CD14-positive monocyte (primary cell): ENCODE data around the gene ABCB6. TPM values are rescaled to one million over a fixed set of nuclear protein-coding genes. Genes with fewer than 3 reads are reported as not detected.

Source experiments
- DNase-seq, 3 donors: peaks; one replicate each; pipeline ENCODE4 v3.0.0-alpha.2; 2011 to 2022
- H2AFZ ChIP-seq: 2 replicates; pipeline ENCODE4 v1.6.0; 2012; ENCODE audit warnings: mild to moderate bottlenecking, low read depth, low read length, inconsistent platforms; ENCODE audit not compliant: insufficient read depth, poor library complexity, severe bottlenecking
- H3K27ac ChIP-seq, 2 donors: 1 replicate in 1 of 2; 2 replicates in 1 of 2; pipeline ENCODE4 v1.5.1; 2012 to 2013; ENCODE audit warnings: low read length in 2 of 2, control low read depth in 1 of 2, inconsistent platforms in 1 of 2, low read depth in 1 of 2, mild to moderate bottlenecking in 1 of 2
- H3K27me3 ChIP-seq, 2 donors: one replicate each; pipeline versions ENCODE4 v1.6.0 to v1.6.1; 2011 to 2013; ENCODE audit warnings: low read length in 2 of 2; ENCODE audit not compliant: control insufficient read depth in 2 of 2, insufficient read depth in 2 of 2
- H3K36me3 ChIP-seq, 2 donors: replicated peaks in 1 of 2; 1 replicate in 1 of 2; 2 replicates in 1 of 2; pipeline versions ENCODE4 v1.5.1 to v1.6.1; 2012 to 2013; ENCODE audit warnings: low read length in 2 of 2, control low read depth in 1 of 2, inconsistent platforms in 1 of 2, mild to moderate bottlenecking in 1 of 2; ENCODE audit not compliant: insufficient read depth in 2 of 2, control insufficient read depth in 1 of 2
- H3K4me1 ChIP-seq, 2 donors: 1 replicate in 1 of 2; 2 replicates in 1 of 2; pipeline versions ENCODE4 v1.5.1 to v1.6.1; 2012 to 2013; ENCODE audit warnings: low read length in 2 of 2, control low read depth in 1 of 2, inconsistent platforms in 1 of 2, mild to moderate bottlenecking in 1 of 2, moderate library complexity in 1 of 2; ENCODE audit not compliant: insufficient read depth in 2 of 2, control insufficient read depth in 1 of 2
- H3K4me2 ChIP-seq: replicated peaks from 2 replicates; pipeline ENCODE3; 2012; ENCODE audit warnings: low read length, moderate library complexity, mild to moderate bottlenecking; ENCODE audit not compliant: poor library complexity, severe bottlenecking; ENCODE audit errors: extremely low read depth
- H3K4me3 ChIP-seq, 3 experiments: fragments of 200-600 bp in 1 of 3; sonication (generic) in 1 of 3; replicated peaks in 1 of 3; 1 replicate in 2 of 3; 2 replicates in 1 of 3; pipeline ENCODE4 v1.5.1; 2011 to 2013; ENCODE audit warnings: low read length in 3 of 3, mild to moderate bottlenecking in 3 of 3, control low read depth in 2 of 3, low read depth in 2 of 3, inconsistent platforms in 1 of 3, moderate library complexity in 1 of 3
- H3K79me2 ChIP-seq: 2 replicates; pipeline ENCODE4 v1.6.0; 2012; ENCODE audit warnings: mild to moderate bottlenecking, control low read depth, inconsistent platforms, low read length, moderate library complexity; ENCODE audit not compliant: insufficient read depth
- H3K9ac ChIP-seq: 2 replicates; pipeline ENCODE4 v1.6.0; 2017; ENCODE audit warnings: low read length, mild to moderate bottlenecking; ENCODE audit not compliant: insufficient read depth, poor library complexity, severe bottlenecking
- H3K9me3 ChIP-seq, 2 donors: replicated peaks in 1 of 2; 1 replicate in 1 of 2; 2 replicates in 1 of 2; pipeline versions ENCODE4 v1.5.1 to v1.6.1; 2012 to 2013; ENCODE audit warnings: low read length in 2 of 2, control low read depth in 1 of 2; ENCODE audit not compliant: control insufficient read depth in 1 of 2, insufficient read depth in 1 of 2
- H4K20me1 ChIP-seq: 2 replicates; pipeline ENCODE4 v1.6.0; 2012; ENCODE audit warnings: mild to moderate bottlenecking, low read length, control low read depth, moderate library complexity; ENCODE audit not compliant: insufficient read depth
- H3K27ac Mint-ChIP-seq, 7 donors: one replicate each; pipeline ENCODE4 v1.8.0; 2020; ENCODE audit warnings: mild to moderate bottlenecking in 7 of 7, mixed read lengths in 7 of 7, moderate library complexity in 6 of 7, inconsistent platforms in 2 of 7
- H3K27me3 Mint-ChIP-seq, 3 donors: one replicate each; pipeline ENCODE4 v1.8.0; 2021 to 2022; ENCODE audit warnings: low read depth in 3 of 3, mild to moderate bottlenecking in 3 of 3, mixed read lengths in 3 of 3, moderate library complexity in 3 of 3, inconsistent platforms in 1 of 3
- H3K36me3 Mint-ChIP-seq, 2 donors: one replicate each; pipeline ENCODE4 v1.8.0; 2020; ENCODE audit warnings: mixed read lengths in 2 of 2, inconsistent platforms in 1 of 2, mild to moderate bottlenecking in 1 of 2
- H3K4me1 Mint-ChIP-seq: one replicate; pipeline ENCODE4 v1.8.0; 2020; ENCODE audit warnings: mild to moderate bottlenecking, mixed read lengths
- H3K4me3 Mint-ChIP-seq, 2 donors: one replicate each; pipeline ENCODE4 v1.8.0; 2020; ENCODE audit warnings: mild to moderate bottlenecking in 2 of 2, mixed read lengths in 2 of 2, moderate library complexity in 1 of 2
- H3K9me3 Mint-ChIP-seq, 7 donors: one replicate each; pipeline ENCODE4 v1.8.0; 2020 to 2022; ENCODE audit warnings: mixed read lengths in 7 of 7, mild to moderate bottlenecking in 6 of 7, moderate library complexity in 6 of 7, inconsistent platforms in 2 of 7
- CTCF ChIP-seq: fragments of 200-600 bp; IDR thresholded peaks from one replicate; pipeline ENCODE4 v1.8.0; 2022; ENCODE audit warnings: antibody characterized with exemption, mild to moderate bottlenecking
- WGBS: methylation state at CpG from one replicate; pipeline ENCODE4 v1.1.5; 2013; ENCODE audit warnings: missing lambda C conversion rate; ENCODE audit not compliant: insufficient coverage; 5-methylcytosine and 5-hydroxymethylcytosine counted together
- intact Hi-C, 2 donors: fragments of 100-400 bp; cut with micrococcal nuclease; formaldehyde crosslinking; loops; one replicate each; pipeline versions ENCODE4 v1.15.0 to v1.15.1; 2023
- polyA minus RNA-seq: library from RNA; depleted of rRNA, polyadenylated mRNA; stranded (reverse); fragments of >200 nt; gene quantifications from 2 replicates; pipeline ENCODE4 v1.2.3, GENCODE V29; 2012
- polyA plus RNA-seq, 3 donors: library from polyadenylated mRNA; depleted of rRNA in 1 of 3; unstranded in 2 of 3; stranded (reverse) in 1 of 3; fragments of 300-500 nt in 2 of 3; fragments of >200 nt in 1 of 3; fragmentation: Illumina TruSeq in 2 of 3; gene quantifications; 1 replicate in 2 of 3; 2 replicates in 1 of 3; pipeline ENCODE4 v1.2.3, GENCODE V29; 2012 to 2021
- total RNA-seq, 12 experiments: library from RNA in 1 of 12; stranded (reverse) in 1 of 12; fragments of 120-200 nt in 1 of 12; gene quantifications; one replicate each; pipeline ENCODE4 v1.2.4 and lab custom pipeline; 2013 to 2026; ENCODE audit warnings: mixed read lengths in 6 of 12, inconsistent platforms in 1 of 12

ABCB6 gene
- total RNA-seq (2013) = 1.7 TPM
- 1 to 10 TPM in 1 of 3 donors, under 1 TPM in 2; 0.28 to 4.8 (median 0.58) TPM for polyA plus RNA-seq
- polyA minus RNA-seq = 1.1 TPM in 2 replicates
- total RNA-seq (lab: John Stamatoyannopoulos, UW) = 0 to 1.1 (median 0.27) reads per million in 11 experiments

GRCh38 chr2:219218732-219219701, at the start of gene ABCB6:
Gene ABCB6, minus strand, starts transcription at chr2:219218958. Its CDS starts 285 bp downstream, at chr2:219218673.
- Histone ChIP-seq H3K9ac (peak within 1 kb of the TSS; percentile 46), H4K20me1 (peaks cover 56% of the 10 kb centered on the region), H3K9me3 (peaks cover 0 to 5% of the 10 kb centered on the region in 2 donors), H3K4me2 (peak within 1 kb of the TSS; percentile 98), H3K4me3 (peak within 1 kb of the TSS; percentile 38 to 79 (median 46)), H3K27ac (peak within 1 kb of the TSS in 1 of 2 donors; percentile 36), H3K79me2 (no peaks in the 10 kb centered on the region), H3K36me3 (peaks cover 42 to 47% of the 10 kb centered on the region in 2 donors), H2AFZ (peak within 1 kb of the TSS; percentile 66), H3K27me3 (peaks cover 0 to 53% of the 10 kb centered on the region in 2 donors), H3K4me1 (peaks cover 32 to 37% of the 10 kb centered on the region in 2 donors)
- WGBS = 6% methylated on average over 52 of the region's 71 CpGs
- Mint-ChIP-seq H3K4me3 (peak within 1 kb of the TSS; percentile 70 to 86), H3K9me3 (peaks cover 0 to 19% (median 9%) of the 10 kb centered on the region in 7 donors), H3K36me3 (peaks cover 57 to 64% of the 10 kb centered on the region in 2 donors), H3K4me1 (peaks cover 33% of the 10 kb centered on the region), H3K27me3 (peaks cover 49 to 62% (median 50%) of the 10 kb centered on the region in 3 donors), H3K27ac (peak within 1 kb of the TSS; percentile 37 to 87 (median 80))
- TF ChIP-seq CTCF = no peak
- intact Hi-C loops = loop anchor here (5.0 kb wide), 2 partner anchors 33 to 42 kb away; partner anchors contain the start of genes TUBA4A (in 2 of the 2), TUBA4B (in 2 of the 2), CNPPD1 (in 1 of the 2) and RETREG2 (in 1 of the 2)
- peak; percentile 76 to 84 (median 78) for DNase-seq

- Mint-ChIP-seq H3K27ac (no peak overlapping the region), H3K9me3 (no peaks in the 10 kb centered on the region)
- WGBS = no CpG with 5 or more reads among the region's 2 CpGs
Observed at GRCh38 chr2:219268294-219268693, 49.5 kb upstream of the ABCB6 start.

More at GRCh38 chr2:219268294-219268693, 49.5 kb upstream of the ABCB6 start:
- intact Hi-C loops = no loop called here
- Histone ChIP-seq H3K9me3 (no peaks in the 10 kb centered on the region), H3K4me3 (no peak overlapping the region), H3K4me2 (no peak overlapping the region), H3K27ac (no peak overlapping the region), H3K27me3 (no peaks in the 10 kb centered on the region), H3K79me2 (no peaks in the 10 kb centered on the region), H3K9ac (no peak overlapping the region), H3K4me1 (no peaks in the 10 kb centered on the region), H4K20me1 (no peaks in the 10 kb centered on the region), H2AFZ (no peak overlapping the region), H3K36me3 (no peaks in the 10 kb centered on the region)
- no peak for DNase-seq
- no peaks in the 10 kb centered on the region for H3K36me3 Mint-ChIP-seq
- no peaks in the 10 kb centered on the region for H3K4me1 Mint-ChIP-seq
- no peak overlapping the region for H3K4me3 Mint-ChIP-seq
- no peak for TF ChIP-seq CTCF
- peaks cover 6 to 21% (median 19%) of the 10 kb centered on the region in 3 donors for H3K27me3 Mint-ChIP-seq
